SK-N-SH treated with all-trans-retinoic acid at 6 μM for 48 hours (cell line): ENCODE data around the gene DOK6.

ENCODE experiments used
- ARNTL ChIP-seq: fragments of 450-650 bp; formaldehyde crosslinking; IDR thresholded peaks from 2 replicates; pipeline ENCODE4 v1.5.0; 2020; ENCODE audit warnings: low read depth, mild to moderate bottlenecking, moderate library complexity, borderline replicate concordance
- RARB ChIP-seq: fragments of 250-450 bp; sonication (Bioruptor Pico); IDR thresholded peaks from 2 replicates; pipeline ENCODE4 v1.8.0; 2021; ENCODE audit warnings: mild to moderate bottlenecking, moderate library complexity
- ZFP3 ChIP-seq: fragments of 250-450 bp; sonication (Bioruptor Pico); IDR thresholded peaks from 2 replicates; pipeline ENCODE4 v1.5.0; 2020; ENCODE audit warnings: mild to moderate bottlenecking, moderate library complexity
- ZFP30 ChIP-seq: fragments of 450-650 bp; formaldehyde crosslinking; IDR thresholded peaks from 2 replicates; pipeline ENCODE4 v1.5.0; 2022; ENCODE audit warnings: mild to moderate bottlenecking, moderate library complexity
- TF ChIP-seq, protein P1 (sequence below): fragments of 250-450 bp; sonication (Bioruptor Pico); IDR thresholded peaks from 2 replicates; pipeline ENCODE4 v1.8.0; 2020; ENCODE audit warnings: mild to moderate bottlenecking, moderate library complexity, borderline replicate concordance
- TF ChIP-seq, protein P2 (sequence below): fragments of 250-450 bp; sonication (Bioruptor Pico); IDR thresholded peaks from 2 replicates; pipeline ENCODE4 v1.5.1; 2020; ENCODE audit warnings: low read depth, mild to moderate bottlenecking, moderate library complexity
- TF ChIP-seq, protein P3 (sequence below): fragments of 250-450 bp; sonication (Bioruptor Pico); IDR thresholded peaks from 2 replicates; pipeline ENCODE4 v1.5.1; 2021; ENCODE audit warnings: mild to moderate bottlenecking, moderate library complexity

GRCh38 chr18:69883781-69884180, 483.1 kb downstream of the DOK6 start:
- no peak for TF ChIP-seq ZFP3 (CRISPR knock-in tag)
- no peak for TF ChIP-seq ARNTL (CRISPR knock-in tag)
- TF ChIP-seq, protein P1, sequence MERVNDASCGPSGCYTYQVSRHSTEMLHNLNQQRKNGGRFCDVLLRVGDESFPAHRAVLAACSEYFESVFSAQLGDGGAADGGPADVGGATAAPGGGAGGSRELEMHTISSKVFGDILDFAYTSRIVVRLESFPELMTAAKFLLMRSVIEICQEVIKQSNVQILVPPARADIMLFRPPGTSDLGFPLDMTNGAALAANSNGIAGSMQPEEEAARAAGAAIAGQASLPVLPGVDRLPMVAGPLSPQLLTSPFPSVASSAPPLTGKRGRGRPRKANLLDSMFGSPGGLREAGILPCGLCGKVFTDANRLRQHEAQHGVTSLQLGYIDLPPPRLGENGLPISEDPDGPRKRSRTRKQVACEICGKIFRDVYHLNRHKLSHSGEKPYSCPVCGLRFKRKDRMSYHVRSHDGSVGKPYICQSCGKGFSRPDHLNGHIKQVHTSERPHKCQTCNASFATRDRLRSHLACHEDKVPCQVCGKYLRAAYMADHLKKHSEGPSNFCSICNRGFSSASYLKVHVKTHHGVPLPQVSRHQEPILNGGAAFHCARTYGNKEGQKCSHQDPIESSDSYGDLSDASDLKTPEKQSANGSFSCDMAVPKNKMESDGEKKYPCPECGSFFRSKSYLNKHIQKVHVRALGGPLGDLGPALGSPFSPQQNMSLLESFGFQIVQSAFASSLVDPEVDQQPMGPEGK (CRISPR knock-in tag), result no peak
- TF ChIP-seq ZFP30 (CRISPR knock-in tag), result no peak
- TF ChIP-seq, protein P2, sequence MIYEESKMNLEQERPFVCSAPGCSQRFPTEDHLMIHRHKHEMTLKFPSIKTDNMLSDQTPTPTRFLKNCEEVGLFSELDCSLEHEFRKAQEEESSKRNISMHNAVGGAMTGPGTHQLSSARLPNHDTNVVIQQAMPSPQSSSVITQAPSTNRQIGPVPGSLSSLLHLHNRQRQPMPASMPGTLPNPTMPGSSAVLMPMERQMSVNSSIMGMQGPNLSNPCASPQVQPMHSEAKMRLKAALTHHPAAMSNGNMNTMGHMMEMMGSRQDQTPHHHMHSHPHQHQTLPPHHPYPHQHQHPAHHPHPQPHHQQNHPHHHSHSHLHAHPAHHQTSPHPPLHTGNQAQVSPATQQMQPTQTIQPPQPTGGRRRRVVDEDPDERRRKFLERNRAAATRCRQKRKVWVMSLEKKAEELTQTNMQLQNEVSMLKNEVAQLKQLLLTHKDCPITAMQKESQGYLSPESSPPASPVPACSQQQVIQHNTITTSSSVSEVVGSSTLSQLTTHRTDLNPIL (CRISPR knock-in tag), result no peak
- TF ChIP-seq, protein P3, sequence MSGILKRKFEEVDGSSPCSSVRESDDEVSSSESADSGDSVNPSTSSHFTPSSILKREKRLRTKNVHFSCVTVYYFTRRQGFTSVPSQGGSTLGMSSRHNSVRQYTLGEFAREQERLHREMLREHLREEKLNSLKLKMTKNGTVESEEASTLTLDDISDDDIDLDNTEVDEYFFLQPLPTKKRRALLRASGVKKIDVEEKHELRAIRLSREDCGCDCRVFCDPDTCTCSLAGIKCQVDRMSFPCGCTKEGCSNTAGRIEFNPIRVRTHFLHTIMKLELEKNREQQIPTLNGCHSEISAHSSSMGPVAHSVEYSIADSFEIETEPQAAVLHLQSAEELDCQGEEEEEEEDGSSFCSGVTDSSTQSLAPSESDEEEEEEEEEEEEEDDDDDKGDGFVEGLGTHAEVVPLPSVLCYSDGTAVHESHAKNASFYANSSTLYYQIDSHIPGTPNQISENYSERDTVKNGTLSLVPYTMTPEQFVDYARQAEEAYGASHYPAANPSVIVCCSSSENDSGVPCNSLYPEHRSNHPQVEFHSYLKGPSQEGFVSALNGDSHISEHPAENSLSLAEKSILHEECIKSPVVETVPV (CRISPR knock-in tag), result no peak
- TF ChIP-seq RARB (CRISPR knock-in tag), result no peak
